Measurements from ENCODE around the gene ARFGEF3.

GRCh38 chr6:138206862-138207261 lies 45.1 kb downstream of the ARFGEF3 start:
- TF ChIP-seq POLR2A (IDR thresholded peaks at IDR 0.05; ENCODE audit: low read depth) (no peak), POLR2AphosphoS5 (IDR thresholded peaks at IDR 0.05) (no peak)
- TF ChIP-seq, protein P1, sequence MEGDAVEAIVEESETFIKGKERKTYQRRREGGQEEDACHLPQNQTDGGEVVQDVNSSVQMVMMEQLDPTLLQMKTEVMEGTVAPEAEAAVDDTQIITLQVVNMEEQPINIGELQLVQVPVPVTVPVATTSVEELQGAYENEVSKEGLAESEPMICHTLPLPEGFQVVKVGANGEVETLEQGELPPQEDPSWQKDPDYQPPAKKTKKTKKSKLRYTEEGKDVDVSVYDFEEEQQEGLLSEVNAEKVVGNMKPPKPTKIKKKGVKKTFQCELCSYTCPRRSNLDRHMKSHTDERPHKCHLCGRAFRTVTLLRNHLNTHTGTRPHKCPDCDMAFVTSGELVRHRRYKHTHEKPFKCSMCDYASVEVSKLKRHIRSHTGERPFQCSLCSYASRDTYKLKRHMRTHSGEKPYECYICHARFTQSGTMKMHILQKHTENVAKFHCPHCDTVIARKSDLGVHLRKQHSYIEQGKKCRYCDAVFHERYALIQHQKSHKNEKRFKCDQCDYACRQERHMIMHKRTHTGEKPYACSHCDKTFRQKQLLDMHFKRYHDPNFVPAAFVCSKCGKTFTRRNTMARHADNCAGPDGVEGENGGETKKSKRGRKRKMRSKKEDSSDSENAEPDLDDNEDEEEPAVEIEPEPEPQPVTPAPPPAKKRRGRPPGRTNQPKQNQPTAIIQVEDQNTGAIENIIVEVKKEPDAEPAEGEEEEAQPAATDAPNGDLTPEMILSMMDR (IDR thresholded peaks at IDR 0.05) = no peak
